Stimulated activated CD8-positive, alpha-beta memory T cell treated with anti-CD3 and anti-CD28 coated beads, Interleukin-15, amount 100 ng/mL, for 48 hours (primary cell): ENCODE data around the gene LRRC51.

Experiments used
- DNase-seq, 2 donors: peaks; one replicate each; pipeline ENCODE4 v3.0.0-alpha.2; 2020; ENCODE audit warnings: low read depth in 2 of 2

The LRRC51 gene

DNA sequence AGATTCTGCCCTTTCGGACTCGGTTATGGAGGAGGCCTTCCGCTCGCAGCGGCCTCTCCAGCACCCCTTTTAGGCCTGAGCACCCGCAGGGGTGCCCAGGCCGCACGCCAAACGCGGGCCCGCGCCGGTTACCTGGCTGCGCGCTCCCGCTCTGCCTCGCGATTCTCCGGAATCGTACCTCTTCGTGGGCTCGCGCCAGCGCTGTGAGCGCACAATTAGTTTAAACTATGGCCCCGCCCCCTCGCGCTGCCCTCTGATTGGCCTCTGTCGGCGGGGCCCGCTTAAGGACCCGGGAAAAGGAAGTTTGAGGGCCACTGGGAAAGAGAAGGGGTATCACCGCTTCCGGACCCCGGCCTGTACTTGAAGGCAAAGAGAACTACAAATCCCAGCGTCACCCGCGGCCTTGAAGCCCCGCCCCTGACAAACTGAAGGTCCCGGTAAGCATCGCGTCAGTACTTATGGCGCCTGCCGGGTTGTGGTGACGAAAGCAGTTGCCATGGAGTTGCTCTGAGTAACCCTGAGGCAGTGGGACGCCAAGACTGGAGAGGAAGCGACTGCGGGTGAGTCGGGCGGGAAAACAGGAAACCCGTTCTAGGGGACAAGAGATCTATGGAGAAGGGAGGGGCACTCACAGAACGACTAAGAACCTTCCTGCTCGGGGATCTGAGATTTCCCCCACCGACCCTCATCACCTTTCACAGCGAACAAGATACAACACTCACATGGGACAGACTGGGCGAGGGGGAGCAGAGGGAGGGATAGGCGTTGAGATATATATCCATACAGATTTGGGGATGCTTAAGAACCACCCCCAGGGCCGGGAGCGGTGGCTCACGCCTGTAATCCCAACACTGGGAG lies at the start of gene LRRC51, which contains the start of gene NUMA1:
TSS of gene LRRC51 (plus strand) at position 525 of the 858 bp plus-strand sequence. CDS start 8,234 bp downstream, outside the sequence.
TSS of gene NUMA1 (minus strand) at position 217 of the 858 bp plus-strand sequence. CDS start 44,599 bp downstream, outside the sequence.
- DNase-seq: peak; percentile 98 to 99

DNA sequence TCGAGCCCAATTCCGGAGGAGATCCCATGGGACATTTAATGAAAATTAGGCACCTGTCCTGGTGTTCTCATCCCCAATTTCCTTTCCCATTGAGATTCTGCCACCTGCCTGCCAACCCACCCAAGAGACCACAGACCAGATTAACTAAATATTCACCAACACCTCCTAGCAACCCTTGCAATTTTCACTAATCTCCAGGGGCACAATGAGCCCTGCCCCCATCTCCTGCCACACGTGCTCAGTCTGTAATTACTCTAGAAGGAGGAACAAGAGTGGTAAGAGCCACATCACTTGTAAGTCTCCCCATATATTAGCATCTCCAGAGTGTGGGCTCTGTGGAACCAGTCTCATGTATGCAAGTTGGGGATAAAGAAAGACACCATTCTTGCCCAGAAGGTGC lies 44.0 kb upstream of the LRRC51 start:
- no peak for DNase-seq

DNA sequence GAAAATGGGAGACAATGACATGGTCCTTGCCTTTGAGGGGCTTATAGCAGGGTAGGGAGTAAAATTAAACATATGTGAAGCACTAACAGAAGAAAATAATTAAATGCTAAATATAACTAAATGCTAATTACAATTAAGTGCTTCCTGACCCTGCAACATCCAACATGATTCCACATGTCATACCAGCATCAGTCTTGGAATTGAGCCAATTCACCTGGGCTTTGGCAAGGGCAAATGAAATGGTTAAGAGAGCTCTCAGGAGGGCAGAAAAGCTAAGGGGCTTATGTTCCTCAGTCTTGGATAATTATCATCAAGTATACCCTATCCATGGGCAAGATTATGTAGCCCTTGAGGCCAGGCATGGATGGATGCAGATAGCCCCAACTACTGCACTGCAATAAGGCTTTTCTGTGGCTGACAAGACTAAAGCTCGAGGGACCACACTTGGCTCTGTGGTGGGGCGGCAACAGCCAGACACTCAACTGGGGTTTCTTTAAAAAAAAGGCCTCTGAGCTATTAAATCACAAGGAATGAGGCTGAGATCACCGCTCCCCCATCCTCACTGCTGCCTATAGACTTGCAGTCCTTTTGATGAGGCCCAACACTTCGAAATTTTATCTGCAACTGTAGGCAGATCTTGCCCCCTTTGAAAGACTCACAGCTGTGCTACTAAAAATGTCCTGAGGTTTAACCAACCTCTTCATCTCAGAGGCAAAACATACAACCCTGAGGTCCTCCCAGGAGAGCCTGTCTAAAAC lies 42.9 kb upstream of the LRRC51 start:
- DNase-seq: no peak

DNA sequence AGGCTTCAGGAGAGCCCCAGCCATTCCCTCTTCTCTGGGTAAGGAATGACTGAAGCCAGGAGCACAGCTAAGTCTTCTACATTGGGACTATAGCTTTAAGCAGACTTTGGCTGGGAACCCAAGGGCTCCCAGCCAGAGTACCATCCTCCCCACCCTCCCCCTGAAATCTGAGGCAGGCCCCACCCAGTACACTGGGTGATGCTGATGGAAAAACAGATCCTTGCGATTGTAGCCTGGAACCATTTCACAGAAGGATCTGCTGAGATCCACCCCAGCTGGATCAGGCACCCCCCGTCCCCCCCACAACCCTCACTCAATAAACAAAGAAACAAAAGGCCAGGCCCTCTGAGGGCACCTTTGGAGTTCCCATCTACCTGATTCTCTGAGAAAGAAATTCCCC lies 42.2 kb upstream of the LRRC51 start:
- no peak for DNase-seq

DNA sequence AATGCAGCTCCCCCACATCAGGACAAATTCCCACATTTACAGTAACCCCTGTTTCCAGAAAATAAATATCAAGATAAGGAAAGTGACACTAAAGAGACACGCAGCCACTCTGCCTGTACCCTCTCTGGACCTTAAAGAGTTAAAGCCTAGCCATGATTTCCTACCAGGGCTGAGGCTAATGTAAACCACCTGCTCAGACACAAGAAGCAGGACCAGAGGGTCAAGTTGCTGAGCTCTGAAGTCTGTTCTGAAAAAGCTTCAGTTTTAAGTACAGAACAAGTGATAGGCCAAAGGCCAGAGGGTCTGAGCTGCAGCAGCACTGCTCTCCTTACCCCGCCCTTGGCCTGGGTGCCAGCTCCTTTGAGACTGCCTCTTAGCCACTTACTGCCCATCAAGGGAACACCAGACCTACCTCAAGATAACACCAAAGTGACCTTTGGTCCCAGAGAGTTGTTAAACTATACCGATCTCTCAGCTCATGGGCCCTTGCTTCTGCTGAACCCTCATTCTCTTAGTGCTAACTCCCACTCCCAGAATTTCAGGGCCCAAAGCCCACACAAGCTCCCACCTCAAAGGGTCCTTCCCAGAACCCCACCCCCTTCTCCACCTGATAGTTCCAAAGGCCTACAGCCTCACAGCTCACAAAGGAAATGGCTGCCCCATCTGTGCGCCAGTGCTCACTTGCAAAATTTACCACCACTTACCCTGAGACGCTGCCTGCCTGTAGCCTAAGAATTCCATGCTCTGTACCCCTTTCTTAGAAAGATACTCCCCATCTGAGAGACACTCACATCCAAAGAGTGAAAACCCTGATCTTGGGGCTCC lies 41.4 kb upstream of the LRRC51 start:
- DNase-seq: no peak

DNA sequence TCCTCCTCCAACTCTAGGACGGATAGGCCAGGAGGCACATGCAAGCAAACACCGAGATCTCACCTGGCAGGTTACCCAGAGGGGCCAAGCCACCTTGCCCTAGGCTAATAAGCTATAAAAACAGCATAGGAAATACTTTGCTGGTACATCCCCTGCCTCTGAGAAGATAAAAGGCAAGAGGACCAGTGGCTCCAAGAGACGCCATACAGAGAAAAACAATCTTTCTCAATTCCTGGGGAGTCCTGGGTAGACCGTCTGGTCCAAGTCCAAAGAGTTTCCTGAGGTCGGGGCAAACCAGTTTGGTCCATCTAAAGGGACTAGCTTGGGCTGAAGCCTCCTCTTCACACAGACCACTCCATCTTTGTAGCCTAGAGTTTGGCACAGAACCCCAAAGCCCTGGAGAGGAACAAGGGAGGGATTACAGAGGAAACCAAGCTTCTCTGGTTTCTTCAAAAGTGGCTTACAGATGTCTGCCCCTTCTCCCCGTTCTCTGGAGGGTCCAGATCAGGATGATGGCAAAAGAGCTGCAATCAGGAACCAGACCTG lies 40.7 kb upstream of the LRRC51 start:
- DNase-seq: no peak

- peak; percentile 32 to 34 for DNase-seq
Measured at GRCh38 chr11:72040491-72041363, 39.9 kb upstream of the LRRC51 start.

GRCh38 chr11:72041364-72042063 lies 39.1 kb upstream of the LRRC51 start:
- no peak for DNase-seq

DNA sequence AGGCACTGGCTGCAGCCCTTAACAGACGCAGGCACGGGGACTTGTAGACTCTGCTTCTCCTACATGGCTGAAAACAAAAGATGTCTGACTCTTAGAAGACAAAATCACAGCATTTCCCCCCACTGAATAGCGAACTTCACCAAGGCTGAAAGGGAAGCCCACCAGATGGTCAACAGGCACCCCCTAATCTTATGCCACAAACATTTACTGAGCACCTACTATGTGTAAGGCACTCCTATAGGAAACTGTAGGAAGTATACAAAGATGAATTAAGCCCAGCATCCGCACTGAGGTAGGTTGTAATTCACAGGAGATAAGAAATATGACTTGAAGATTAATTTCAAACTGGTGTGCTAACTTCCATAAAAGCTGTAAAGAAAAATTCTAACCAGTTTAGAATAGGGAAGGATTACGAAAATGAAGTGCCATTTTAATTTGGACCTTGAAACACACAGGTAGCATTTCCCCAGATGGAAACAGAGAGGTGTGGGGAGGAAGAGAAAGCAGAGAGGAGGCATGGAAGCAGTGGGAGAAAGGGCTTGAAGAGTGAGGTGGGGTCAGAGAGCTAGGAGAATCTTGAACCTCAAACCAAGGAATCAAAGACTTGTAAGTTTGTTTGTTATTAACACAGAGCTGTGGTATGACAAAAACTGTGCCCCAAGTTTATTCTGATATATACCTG lies 38.4 kb upstream of the LRRC51 start:
- no peak for DNase-seq

- no peak for DNase-seq
Measured at GRCh38 chr11:72045849-72046248, 34.8 kb upstream of the LRRC51 start.

- DNase-seq: no peak
Measured at GRCh38 chr11:72048766-72049460, 31.7 kb upstream of the LRRC51 start.

DNA sequence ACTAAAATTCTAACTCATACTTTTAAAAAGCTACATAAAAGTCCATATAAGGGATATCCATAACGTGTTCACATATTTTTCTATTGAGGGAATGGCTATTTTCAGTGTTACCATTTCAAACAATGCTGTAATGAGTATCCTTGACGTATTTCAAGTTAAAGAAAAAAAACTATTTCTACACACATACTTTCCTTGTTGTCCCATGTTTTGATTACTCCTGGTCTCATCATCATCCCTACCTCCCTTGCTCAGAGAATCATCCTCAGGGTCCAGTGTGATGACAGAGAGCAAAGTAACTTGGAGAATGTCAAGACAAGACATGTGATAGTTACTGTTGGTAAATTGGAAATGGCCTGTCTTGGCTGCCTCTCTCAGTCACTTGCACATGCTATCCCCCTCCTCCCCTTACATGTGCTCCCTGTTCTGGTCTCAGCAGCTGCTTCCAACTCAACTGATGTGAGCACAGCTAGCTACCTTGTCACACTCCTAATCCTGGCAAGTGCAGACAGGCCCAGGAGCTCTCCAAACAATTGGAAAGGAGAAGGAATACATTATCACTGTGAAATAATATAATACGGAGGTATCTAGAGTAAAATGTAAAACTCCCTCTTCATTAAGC lies 22.1 kb upstream of the LRRC51 start:
- DNase-seq: no peak

- no peak for DNase-seq
Measured at GRCh38 chr11:72061739-72062396, 18.8 kb upstream of the LRRC51 start.

DNA sequence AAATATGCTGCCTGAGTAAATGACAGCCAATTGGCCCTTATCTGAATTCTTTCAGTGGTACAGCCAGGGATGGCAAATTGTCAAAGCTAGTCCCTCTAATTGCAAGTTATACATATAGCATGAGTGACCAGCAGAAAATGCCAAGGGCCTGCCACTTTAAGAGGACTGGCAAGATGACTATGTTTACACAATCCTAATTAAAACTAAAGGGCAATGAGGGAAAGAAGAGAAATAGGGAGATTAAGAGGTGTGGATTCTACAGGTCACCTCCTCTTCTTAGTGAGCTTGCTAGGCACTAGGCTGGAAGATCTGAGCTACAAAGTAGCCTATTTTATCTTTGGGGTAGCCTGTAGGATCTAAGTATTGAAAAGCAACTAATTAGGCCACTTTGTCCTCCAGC lies 13.8 kb upstream of the LRRC51 start:
- DNase-seq: no peak

DNA sequence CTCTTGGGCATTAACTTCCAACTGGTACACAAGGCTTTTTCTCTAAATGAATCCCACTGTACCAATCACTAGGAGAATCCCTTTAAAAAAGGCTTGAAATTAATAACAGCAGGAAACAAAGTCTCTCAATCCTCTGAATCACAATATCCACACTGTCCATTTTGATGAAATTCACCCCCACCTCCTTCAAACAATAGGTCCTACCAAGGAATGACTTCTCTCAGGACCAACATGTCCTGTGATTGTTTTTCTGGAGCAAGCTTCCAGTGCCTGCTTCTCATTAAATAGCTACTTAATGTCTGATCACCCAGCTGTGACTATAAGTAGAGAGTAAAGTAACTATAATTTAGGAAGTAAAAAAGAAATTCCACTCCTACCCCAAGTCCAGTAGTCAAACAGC lies 13.4 kb upstream of the LRRC51 start:
- DNase-seq: no peak

GRCh38 chr11:72067676-72068075 lies 13.0 kb upstream of the LRRC51 start:
- DNase-seq: no peak

DNA sequence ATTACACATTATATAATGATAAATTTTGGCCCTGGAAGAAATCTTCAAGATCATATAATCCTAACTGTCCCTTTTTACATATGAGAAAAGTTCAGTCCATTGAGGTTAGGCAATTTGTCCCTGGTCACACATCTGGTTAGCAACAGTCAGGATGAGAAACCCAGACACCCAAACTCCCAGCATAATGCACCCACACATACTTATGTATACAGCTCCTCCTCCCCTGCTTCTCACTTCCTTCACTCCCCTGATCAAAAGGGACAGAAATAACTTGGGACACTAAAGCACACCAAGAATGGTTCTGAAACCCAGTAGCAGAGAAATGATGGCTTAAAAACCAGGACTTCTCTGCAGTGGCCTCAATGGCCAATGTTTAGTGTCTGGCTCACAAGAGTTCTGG lies 11.4 kb upstream of the LRRC51 start:
- no peak for DNase-seq

DNA sequence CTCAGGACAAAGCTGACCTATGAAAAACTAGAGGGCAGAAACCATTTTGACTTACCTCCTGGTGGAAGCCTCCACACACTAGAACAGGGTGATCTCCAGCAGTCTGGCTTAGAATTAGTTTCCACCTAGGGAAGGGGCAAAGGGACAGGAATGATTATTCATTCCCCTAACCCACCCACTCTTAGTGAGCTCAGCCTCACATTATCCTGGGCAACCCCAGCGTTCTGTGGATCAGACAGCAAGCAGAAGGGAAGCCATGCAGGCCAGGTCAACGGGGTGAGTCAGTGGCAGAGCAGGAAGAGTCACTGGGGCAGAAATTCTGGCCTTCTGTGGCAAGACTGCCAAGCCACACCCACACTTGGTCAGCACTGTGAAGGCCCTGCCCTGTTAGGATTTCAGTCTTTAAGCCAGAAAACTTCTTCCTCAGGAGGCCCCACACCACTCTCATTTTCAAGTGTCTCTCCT lies 10.8 kb upstream of the LRRC51 start:
- no peak for DNase-seq
